Inferior parietal cortex (tissue), 1 donor: Measurements from ENCODE around the gene TPCN1.
A peak's percentile ranks its signal among the peaks of the same experiment; 100 is the strongest.

Source experiments
- DNase-seq: peaks from one replicate; pipeline ENCODE4 v3.0.0-alpha.2; 2016; ENCODE audit errors: extremely low spot score

Gene TPCN1

DNA sequence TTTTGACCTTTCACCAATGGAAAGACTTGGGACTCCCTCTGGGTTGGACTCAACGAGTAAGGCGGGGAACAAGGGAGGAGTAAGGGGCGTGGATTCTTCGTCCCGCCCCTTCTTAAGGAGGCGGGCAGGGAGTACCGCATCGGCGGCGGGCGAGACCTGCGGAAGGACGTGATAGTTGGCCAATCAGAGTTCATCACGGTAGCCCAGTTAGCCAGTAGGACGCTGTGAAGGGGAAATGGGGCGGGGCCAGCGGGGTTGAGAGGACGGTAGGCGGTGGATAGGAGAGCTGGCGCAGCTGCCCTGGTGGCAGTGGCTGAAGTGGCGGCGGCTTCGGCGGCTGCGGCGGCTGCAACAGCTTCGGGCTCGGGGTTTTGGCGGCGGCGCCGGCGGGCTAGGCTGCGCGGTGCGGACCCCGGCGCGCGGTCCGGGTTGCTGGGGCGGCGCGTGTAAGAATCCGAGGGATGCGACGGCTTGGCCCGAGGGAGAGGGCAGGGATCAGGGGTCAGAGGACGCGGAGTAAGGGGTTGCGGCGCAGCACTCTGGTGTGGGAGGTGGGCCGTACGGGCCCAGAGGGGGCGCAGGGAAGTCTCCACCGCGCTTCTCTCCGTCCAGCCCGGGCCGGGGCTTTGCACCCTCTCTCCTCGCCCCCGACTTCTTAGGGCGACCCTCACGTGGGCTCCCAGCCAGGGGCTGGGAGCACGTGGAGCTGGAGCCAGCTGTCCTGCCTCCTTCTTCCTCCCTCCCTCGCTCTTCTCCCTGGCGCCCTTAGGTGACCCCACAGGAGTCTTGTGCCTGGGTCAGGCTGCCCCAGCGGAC lies at the start of gene TPCN1:
TPCN1 (plus strand) TSS at position 284 of the 816 bp plus-strand sequence. CDS start 5,389 bp downstream, outside the sequence.
- DNase-seq = peak; percentile 100

- DNase-seq = no peak
Measured at GRCh38 chr12:113171543-113171942, 49.7 kb upstream of the TPCN1 start.

DNA sequence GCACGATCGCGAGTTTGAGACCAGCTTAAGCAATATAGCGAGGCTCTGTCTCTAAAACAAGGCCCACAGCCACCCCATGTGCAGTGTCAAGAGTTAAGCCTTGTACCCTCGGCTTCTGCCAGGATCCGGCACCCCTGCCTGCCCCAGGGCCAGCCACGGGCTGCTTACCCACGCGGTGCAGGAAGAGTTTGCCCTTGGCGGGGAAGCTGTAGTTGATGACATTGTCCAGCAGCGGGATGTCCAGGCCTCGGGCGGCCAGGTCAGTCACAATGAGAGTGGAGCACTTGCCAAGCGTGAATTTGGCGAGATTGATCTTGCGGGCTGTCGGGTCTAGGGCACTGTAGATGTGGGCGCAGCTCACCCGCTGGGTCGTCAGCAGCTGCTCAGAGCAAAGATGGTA lies 49.1 kb upstream of the TPCN1 start:
- DNase-seq = no peak

DNA sequence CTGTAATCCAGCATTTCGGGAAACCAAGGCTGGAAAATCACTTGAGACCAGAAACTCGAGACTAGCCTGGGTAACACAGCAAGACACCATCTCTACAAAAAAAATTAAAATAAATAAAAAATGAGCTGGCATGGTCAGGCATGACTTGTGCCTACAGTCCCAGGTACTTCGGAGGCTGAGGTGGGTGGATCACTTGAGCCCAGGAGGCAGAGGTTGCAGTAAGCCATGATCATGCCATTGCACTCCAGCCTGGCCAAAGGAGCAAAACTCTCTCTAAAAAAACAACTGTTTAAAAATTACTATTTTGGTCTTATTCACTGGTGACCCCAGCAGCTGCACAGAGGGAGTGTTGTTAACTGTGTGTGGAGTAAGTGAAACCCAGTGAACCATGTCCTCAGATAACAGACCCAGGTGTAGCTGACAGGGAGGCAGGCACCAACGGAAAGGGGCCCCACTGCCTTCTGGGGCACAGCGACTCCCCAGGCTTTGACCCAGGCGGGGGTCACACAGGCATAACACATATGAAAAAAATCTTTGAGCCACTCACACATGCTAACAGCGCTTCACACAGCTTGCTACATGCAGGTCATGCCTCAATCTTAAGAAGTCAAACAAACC lies 48.1 kb upstream of the TPCN1 start:
- no peak for DNase-seq

DNA sequence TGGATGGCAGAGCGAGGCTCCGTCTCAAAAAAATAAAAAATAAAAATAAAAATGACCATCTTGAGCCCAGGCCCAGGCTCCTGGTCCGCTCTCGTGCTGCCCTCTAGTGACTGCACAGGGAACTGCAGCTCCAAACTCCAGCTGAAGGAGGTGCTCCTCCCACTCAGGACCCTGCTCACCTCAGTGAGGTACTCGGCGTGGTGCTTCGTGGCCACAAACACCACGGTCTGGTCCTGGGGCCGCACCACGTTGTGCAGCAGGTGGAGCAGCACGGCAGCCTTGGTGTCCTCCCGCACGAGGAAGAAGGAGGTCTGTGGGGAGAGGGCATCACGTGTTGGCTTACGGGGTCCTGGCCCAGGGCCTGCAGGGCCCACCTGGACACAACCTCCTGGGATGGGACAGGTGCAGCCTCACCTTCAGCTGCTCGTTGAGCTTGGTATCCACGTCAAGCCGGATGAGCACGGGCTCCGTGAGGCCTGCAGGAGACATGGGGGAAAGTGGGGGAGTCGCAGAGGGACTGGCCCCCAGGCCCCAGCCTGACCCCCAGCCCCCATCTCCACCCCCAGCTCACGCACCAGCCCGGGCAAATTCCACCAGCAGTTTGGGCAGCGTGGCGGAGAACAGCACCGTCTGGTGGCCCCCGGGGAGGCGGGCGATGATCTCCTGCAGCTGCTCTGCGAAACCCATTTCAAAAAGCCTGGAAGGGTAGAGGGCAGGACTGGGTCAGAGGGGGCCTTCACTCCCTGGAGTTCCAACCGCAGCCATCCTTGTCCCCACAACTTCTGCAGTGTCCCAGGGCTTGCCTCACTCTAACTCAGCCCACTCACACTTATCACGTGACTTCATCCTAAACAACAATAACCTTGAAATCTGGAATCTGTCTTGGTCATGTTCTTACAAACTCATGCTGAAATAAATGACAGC lies 46.5 kb upstream of the TPCN1 start:
- DNase-seq = peak; percentile 83

- DNase-seq = no peak
Measured at GRCh38 chr12:113179023-113179422, 42.2 kb upstream of the TPCN1 start.

- DNase-seq = no peak
Measured at GRCh38 chr12:113180333-113180732, 40.9 kb upstream of the TPCN1 start.

- DNase-seq = no peak
Measured at GRCh38 chr12:113181975-113182374, 39.3 kb upstream of the TPCN1 start.

GRCh38 chr12:113183030-113183589 lies 38.2 kb upstream of the TPCN1 start:
- no peak for DNase-seq

- no peak for DNase-seq
Measured at GRCh38 chr12:113184098-113184899, 37.0 kb upstream of the TPCN1 start.

GRCh38 chr12:113184900-113185179 lies 36.4 kb upstream of the TPCN1 start:
- peak; percentile 86 for DNase-seq

DNA sequence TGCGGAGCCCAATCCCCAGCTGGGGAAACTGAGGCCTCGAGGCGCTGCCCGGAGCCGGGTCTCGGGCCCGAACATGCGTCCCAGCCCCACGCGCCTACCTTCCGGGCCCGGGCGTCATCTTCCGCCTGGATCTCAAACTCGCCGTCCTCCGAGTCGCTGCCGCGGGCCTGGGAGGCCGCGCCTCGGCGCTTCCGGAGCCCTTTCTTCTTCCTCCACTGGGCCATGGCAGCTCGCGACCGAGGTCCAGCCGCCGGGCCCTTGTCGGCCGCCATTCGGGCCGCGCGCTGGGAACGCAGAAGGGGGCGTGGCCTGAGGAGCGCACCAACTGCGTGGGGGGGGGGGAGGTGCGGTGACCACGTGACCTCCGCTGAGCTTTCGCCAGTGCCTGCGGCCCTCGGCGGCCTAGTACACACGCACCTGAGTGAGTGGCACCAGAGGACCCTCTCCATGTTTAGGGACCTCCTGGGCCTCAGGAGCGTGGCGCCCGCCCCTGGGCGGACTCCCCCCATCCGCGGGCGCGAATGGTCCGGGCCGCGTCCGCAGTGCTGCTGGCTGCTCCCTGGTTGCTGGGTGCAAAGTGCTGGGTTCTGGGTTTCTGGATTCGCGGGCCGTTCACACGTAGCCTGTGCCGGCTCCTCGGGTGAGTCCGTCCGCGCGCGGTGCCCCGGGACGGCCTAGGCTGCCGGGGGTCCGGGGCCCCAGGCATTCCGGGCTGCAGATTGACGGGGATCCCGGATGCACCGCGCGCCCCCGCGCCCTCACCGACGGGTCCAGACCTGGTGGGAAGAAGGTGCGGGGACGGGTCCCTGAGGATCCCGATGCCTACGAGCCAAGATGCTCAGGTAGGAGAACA lies 35.9 kb upstream of the TPCN1 start, which contains the start of the genes DDX54 and RITA1:
DDX54 (minus strand) TSS at position 299 of the 853 bp plus-strand sequence; CDS start at position 272, 27 bp downstream.
RITA1 (plus strand) TSS at position 542 of the 853 bp plus-strand sequence. CDS start 1,026 bp downstream, outside the sequence.
- DNase-seq = peak; percentile 74

DNA sequence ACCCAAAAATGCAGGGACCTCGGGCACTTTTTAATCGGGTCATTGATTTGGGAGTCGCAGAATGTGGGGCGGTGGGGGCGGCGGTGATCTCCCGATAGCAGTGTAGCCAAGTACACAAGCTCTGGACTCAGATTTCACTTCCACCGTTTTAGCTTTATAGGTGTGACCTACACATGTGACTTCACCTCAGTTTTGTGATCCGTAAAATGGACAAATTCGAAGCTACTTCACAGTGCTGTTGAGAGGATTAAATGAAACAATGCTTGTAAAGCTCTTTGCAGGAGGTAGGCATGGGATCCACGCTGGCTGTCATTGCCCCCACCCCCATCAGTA lies 35.3 kb upstream of the TPCN1 start:
- peak; percentile 5 for DNase-seq

DNA sequence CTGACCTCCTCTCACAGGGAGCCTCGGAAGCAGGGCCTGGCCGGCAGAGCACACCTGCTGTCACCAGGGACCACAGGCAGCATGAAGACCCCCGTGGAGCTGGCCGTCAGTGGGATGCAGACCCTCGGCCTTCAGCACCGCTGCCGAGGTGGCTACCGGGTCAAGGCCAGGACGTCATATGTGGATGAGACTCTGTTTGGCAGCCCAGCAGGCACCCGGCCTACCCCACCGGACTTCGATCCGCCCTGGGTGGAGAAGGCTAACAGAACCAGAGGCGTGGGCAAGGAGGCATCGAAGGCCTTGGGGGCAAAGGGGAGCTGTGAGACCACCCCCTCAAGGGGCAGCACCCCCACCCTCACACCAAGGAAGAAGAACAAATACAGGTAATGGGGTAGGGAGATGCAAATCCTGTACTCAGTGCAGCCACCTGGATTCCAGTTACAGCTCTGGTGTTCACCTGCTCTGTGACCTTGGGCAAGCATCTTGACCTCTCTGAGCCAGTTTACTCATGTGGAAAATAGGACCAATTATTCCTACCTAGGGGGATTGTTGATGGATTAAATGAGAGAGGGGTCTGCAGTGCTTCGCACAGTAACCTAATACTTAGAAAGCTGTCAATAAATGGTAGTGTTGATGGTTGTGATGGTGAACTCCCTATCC lies 34.5 kb upstream of the TPCN1 start:
- no peak for DNase-seq

- DNase-seq = no peak
Measured at GRCh38 chr12:113189361-113189760, 31.9 kb upstream of the TPCN1 start.

DNA sequence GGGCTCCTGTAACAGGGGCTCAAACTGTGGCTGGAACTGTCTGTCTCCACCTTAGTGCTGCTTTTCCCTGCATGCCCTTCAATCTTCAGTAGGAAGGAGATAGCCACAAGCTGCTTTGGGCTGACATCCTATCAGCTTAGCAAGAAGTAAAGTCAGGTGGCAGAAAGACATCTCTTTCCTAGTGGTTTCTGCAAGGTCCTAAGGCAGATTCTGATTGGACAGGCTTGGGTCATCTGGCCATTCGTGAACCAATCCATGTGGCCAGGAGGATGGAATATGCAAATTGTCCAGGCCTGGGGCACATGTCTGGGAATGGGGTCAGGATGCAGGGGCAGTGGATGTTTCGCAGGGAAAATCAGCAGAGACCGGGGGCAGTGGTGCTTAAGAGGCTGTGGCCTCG lies 30.5 kb upstream of the TPCN1 start:
- peak; percentile 48 for DNase-seq

DNA sequence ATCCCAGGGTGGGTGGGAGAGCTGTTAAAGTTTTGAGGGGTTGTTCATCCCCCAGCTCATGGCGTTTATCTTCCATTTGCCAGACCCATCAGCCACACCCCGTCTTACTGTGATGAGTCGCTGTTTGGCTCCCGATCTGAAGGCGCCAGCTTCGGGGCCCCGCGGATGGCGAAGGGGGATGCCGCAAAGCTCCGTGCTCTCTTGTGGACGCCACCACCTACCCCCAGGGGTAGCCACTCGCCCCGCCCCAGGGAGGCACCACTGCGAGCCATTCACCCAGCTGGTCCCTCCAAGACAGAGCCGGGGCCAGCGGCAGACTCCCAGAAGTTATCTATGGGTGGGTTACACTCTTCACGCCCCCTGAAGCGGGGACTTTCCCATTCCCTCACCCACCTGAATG lies 30.0 kb upstream of the TPCN1 start:
- no peak for DNase-seq

DNA sequence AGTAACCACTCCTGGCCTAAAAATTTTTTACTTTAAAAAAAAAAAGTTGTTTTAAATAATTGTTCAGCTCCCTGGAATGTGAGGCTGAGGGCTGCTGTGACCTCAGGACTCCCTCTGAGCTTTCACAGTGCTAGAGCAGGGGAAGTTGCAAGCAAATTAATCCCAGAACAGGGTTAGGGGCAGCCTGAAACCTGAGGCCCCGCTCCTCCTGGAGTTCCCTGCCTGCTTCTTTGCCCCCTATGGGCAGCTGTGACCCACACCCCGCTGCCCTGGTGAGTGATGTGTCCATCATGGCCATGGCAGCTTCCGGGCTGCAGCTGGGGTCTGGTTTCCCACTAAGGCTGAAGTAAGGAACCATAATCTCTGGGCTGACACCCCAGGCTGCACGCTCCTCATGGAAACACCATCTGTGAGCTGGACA lies 26.3 kb upstream of the TPCN1 start:
- no peak for DNase-seq

DNA sequence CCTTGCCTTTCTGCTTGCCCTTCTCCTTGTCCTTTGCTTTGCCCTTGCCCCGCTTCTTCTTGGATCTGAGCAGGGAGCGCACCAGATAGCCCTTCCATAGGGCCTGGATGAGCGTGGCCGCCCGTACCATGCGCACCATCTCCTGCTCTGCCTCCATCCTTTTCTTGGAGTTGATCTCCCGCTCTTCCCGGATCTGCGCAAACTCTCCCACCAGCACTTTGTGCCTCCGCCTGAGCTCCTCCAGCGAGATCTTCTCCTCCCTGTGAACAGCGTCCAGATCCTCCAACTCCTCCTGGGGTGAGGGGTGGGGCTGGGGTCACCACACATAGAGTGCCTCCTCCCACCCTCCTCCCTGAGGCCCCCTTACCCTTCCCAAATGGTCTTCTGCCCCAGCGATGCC lies 25.7 kb upstream of the TPCN1 start:
- no peak for DNase-seq

DNA sequence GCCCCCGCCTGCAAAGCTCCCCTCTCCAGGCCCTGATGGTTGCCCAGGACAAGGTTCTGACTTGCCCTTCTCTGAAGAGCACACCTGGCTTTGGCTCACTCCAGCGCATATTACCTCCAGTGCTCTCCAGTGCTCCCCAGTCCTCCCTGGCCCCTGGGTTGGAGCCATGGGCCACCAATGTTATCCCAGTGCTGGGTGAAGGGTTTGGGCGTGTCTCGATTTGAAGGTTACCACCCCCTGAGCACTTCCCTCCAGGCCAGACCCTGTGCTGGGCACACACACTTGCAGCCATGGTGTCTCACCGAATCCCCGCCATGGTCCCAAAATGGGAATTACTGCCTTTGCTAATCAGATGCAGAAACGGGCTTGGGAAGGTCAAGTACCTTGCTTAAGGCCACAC lies 24.7 kb upstream of the TPCN1 start:
- no peak for DNase-seq
